IMR-90 (cell line): Measurements from ENCODE around the gene SFPQ. TPM values are rescaled to one million over a fixed set of nuclear protein-coding genes. Genes with fewer than 3 reads are reported as not detected.

Experiments used
- ATAC-seq: fragments of 200-7000 bp; cut with Tn5 transposase; 2 replicates; pipeline ENCODE4 v1.9.1; 2020; ENCODE audit warnings: low read depth, mild to moderate bottlenecking, moderate library complexity
- BruUV-seq: library from RNA; stranded (reverse); fragments of 400-500 nt; replicated peaks from 2 replicates; lab custom pipeline; 2021; lab: Mats Ljungman, UMichigan
- CTCF ChIA-PET: fragments of 300-600 bp; formaldehyde crosslinking; extraction: SDS; loops from one replicate; lab custom pipeline; 2021; ENCODE audit warnings: antibody characterized with exemption; lab: Yijun Ruan, JAX
- POLR2A ChIA-PET: fragments of 300-600 bp; sonication (Branson Sonifier 250); formaldehyde crosslinking; loops from one replicate; lab custom pipeline; 2022; ENCODE audit warnings: antibody characterized with exemption; ENCODE audit not compliant: unreplicated experiment; lab: Charles Lee
- DNase-seq: peaks from one replicate; pipeline ENCODE4 v3.0.0; 2013
- H2AFZ ChIP-seq: replicated peaks from 2 replicates; pipeline ENCODE3; 2013; ENCODE audit warnings: low read length, mild to moderate bottlenecking; ENCODE audit not compliant: poor library complexity
- H2AK5ac ChIP-seq: 2 replicates; pipeline ENCODE4 v1.6.1; 2013; ENCODE audit warnings: low read depth, low read length, inconsistent platforms
- H2AK9ac ChIP-seq: replicated peaks from 2 replicates; pipeline ENCODE3; 2013; ENCODE audit warnings: mild to moderate bottlenecking, low read depth, low read length, moderate library complexity; ENCODE audit not compliant: poor library complexity
- H2BK120ac ChIP-seq: 2 replicates; pipeline ENCODE4 v1.6.1; 2013; ENCODE audit warnings: low read depth, low read length, inconsistent platforms
- H2BK15ac ChIP-seq: 3 replicates; pipeline ENCODE4 v1.6.1; 2013; ENCODE audit warnings: low read depth, low read length, inconsistent platforms
- H2BK20ac ChIP-seq: 2 replicates; pipeline ENCODE4 v1.6.1; 2013; ENCODE audit warnings: low read depth, mild to moderate bottlenecking, inconsistent platforms, low read length, moderate library complexity
- H2BK5ac ChIP-seq: 2 replicates; pipeline ENCODE4 v1.6.1; 2013; ENCODE audit warnings: mild to moderate bottlenecking, low read depth, low read length, inconsistent platforms; ENCODE audit not compliant: poor library complexity, severe bottlenecking
- H3K14ac ChIP-seq: replicated peaks from 2 replicates; pipeline ENCODE4 v1.6.1; 2013; ENCODE audit warnings: low read depth, low read length, inconsistent platforms
- H3K18ac ChIP-seq: 2 replicates; pipeline ENCODE4 v1.6.1; 2013; ENCODE audit warnings: low read depth, low read length, control low read depth
- H3K23ac ChIP-seq: 2 replicates; pipeline ENCODE4 v1.6.1; 2013; ENCODE audit warnings: low read depth, low read length, inconsistent platforms
- H3K27ac ChIP-seq: 2 replicates; pipeline ENCODE4 v1.5.1; 2013; ENCODE audit warnings: mild to moderate bottlenecking, control low read depth, low read length; ENCODE audit not compliant: insufficient read depth
- H3K27me3 ChIP-seq: 2 replicates; pipeline ENCODE4 v1.6.1; 2013; ENCODE audit warnings: low read length; ENCODE audit not compliant: control insufficient read depth, insufficient read depth
- H3K36me3 ChIP-seq: 2 replicates; pipeline ENCODE4 v1.6.1; 2013; ENCODE audit warnings: low read length, mixed read lengths; ENCODE audit not compliant: control insufficient read depth, insufficient read depth
- H3K4ac ChIP-seq: 2 replicates; pipeline ENCODE4 v1.6.1; 2013; ENCODE audit warnings: low read depth, low read length, inconsistent platforms
- H3K4me1 ChIP-seq: 2 replicates; pipeline ENCODE4 v1.6.1; 2013; ENCODE audit warnings: low read length, mixed read lengths; ENCODE audit not compliant: control insufficient read depth, insufficient read depth
- H3K4me2 ChIP-seq: 2 replicates; pipeline ENCODE4 v1.6.1; 2013; ENCODE audit warnings: low read depth, mild to moderate bottlenecking, control low read depth, low read length, moderate library complexity
- H3K4me3 ChIP-seq: 2 replicates; pipeline ENCODE4 v1.5.1; 2013; ENCODE audit warnings: low read depth, mild to moderate bottlenecking, control low read depth, low read length, moderate library complexity; ENCODE audit not compliant: insufficient read depth
- H3K56ac ChIP-seq: 2 replicates; pipeline ENCODE4 v1.6.1; 2013; ENCODE audit warnings: low read length, inconsistent platforms; ENCODE audit not compliant: insufficient read depth; ENCODE audit errors: extremely low read depth
- H3K79me1 ChIP-seq, 2 experiments: 2 replicates each; pipeline ENCODE4 v1.6.1; 2013; ENCODE audit warnings: low read length in 2 of 2, inconsistent platforms in 1 of 2, low read depth in 1 of 2
- H3K9ac ChIP-seq: 2 replicates; pipeline ENCODE4 v1.6.1; 2013; ENCODE audit warnings: low read depth, low read length, control low read depth
- H3K9me1 ChIP-seq: 2 replicates; pipeline ENCODE4 v1.6.1; 2013; ENCODE audit warnings: low read length, inconsistent platforms; ENCODE audit not compliant: insufficient read depth
- H3K9me3 ChIP-seq: 2 replicates; pipeline ENCODE4 v1.6.1; 2013; ENCODE audit warnings: low read length; ENCODE audit not compliant: control insufficient read depth, insufficient read depth
- H4K20me1 ChIP-seq: 2 replicates; pipeline ENCODE4 v1.6.1; 2013; ENCODE audit warnings: low read length, inconsistent platforms; ENCODE audit not compliant: insufficient read depth
- H4K5ac ChIP-seq: 2 replicates; pipeline ENCODE4 v1.6.1; 2013; ENCODE audit warnings: mild to moderate bottlenecking, low read depth, low read length, control low read depth
- H4K8ac ChIP-seq, 2 experiments: 2 replicates each; pipeline ENCODE4 v1.6.1; 2013; ENCODE audit warnings: low read depth in 2 of 2, low read length in 2 of 2, control low read depth in 1 of 2, inconsistent platforms in 1 of 2
- H4K91ac ChIP-seq: 2 replicates; pipeline ENCODE4 v1.6.1; 2013; ENCODE audit warnings: low read depth, low read length, inconsistent platforms; ENCODE audit not compliant: insufficient read depth
- BHLHE40 ChIP-seq: fragments of 150-350 bp; IDR thresholded peaks from 2 replicates; pipeline ENCODE4 v1.6.1; 2016; ENCODE audit warnings: mild to moderate bottlenecking, low read depth, low read length
- CEBPB ChIP-seq: IDR thresholded peaks from 2 replicates; pipeline ENCODE4 v1.6.1; 2012; ENCODE audit warnings: low read depth, low read length, improper control_type of control experiment
- CHD1 ChIP-seq: IDR thresholded peaks from 2 replicates; pipeline ENCODE4 v1.6.1; 2012; ENCODE audit warnings: low read depth, low read length, improper control_type of control experiment
- FOS ChIP-seq: fragments of 150-350 bp; IDR thresholded peaks from 2 replicates; pipeline ENCODE4 v1.6.1; 2016; ENCODE audit warnings: low read depth, low read length
- MAFK ChIP-seq: IDR thresholded peaks from 2 replicates; pipeline ENCODE4 v1.6.1; 2012; ENCODE audit warnings: low read depth, low read length, improper control_type of control experiment
- MAZ ChIP-seq: IDR thresholded peaks from 2 replicates; pipeline ENCODE4 v1.6.1; 2012; ENCODE audit warnings: low read depth, mild to moderate bottlenecking, low read length, improper control_type of control experiment, moderate library complexity, borderline replicate concordance
- MXI1 ChIP-seq: IDR thresholded peaks from 2 replicates; pipeline ENCODE4 v1.6.1; 2012; ENCODE audit warnings: low read depth, mild to moderate bottlenecking, low read length, moderate library complexity, borderline replicate concordance
- NFE2L2 ChIP-seq: fragments of 150-350 bp; IDR thresholded peaks from 2 replicates; pipeline ENCODE4 v1.6.1; 2016; ENCODE audit warnings: low read depth, mild to moderate bottlenecking, low read length
- POLR2A ChIP-seq: IDR thresholded peaks from 2 replicates; pipeline ENCODE4 v1.6.1; 2012; ENCODE audit warnings: mild to moderate bottlenecking, low read depth, low read length
- RAD21 ChIP-seq: IDR thresholded peaks from 2 replicates; pipeline ENCODE4 v1.6.1; 2012; ENCODE audit warnings: low read length, improper control_type of control experiment
- RCOR1 ChIP-seq: IDR thresholded peaks from 2 replicates; pipeline ENCODE4 v1.6.1; 2012; ENCODE audit warnings: mild to moderate bottlenecking, low read length, improper control_type of control experiment; ENCODE audit not compliant: insufficient replicate concordance
- RFX5 ChIP-seq: IDR thresholded peaks from 2 replicates; pipeline ENCODE4 v1.8.0; 2012; ENCODE audit warnings: low read depth, mild to moderate bottlenecking, low read length, moderate library complexity
- SMC3 ChIP-seq: fragments of 150-350 bp; IDR thresholded peaks from 2 replicates; pipeline ENCODE4 v1.6.1; 2016; ENCODE audit warnings: low read depth, mild to moderate bottlenecking, antibody characterized with exemption, low read length, moderate library complexity
- WGBS, 2 experiments: methylation state at CpG; one replicate each; pipeline versions ENCODE4 v1.1.5 to v1.1.7; 2013; ENCODE audit warnings: missing lambda C conversion rate in 2 of 2; ENCODE audit not compliant: insufficient read length in 1 of 2; ENCODE audit errors: extremely low coverage in 2 of 2; 5-methylcytosine and 5-hydroxymethylcytosine counted together
- dilution Hi-C: fragments of 300-500 bp; cut with HindIII; formaldehyde crosslinking; loops from one replicate; pipeline ENCODE4 v1.14.3; 2018; ENCODE audit warnings: low sequenced_read_pairs; ENCODE audit not compliant: unreplicated experiment
- in situ Hi-C: fragments of 300-500 bp; cut with MboI; formaldehyde crosslinking; loops from 3 replicates; pipeline ENCODE4 v1.14.3; 2019; ENCODE audit warnings: low sequenced_read_pairs, inconsistent platforms, mixed read lengths
- intact Hi-C: fragments of 100-400 bp; cut with micrococcal nuclease; formaldehyde crosslinking; loops from 2 replicates; pipeline ENCODE4 v1.10.0; 2022
- polyA plus RNA-seq, 3 experiments: library from polyadenylated mRNA; depleted of rRNA; stranded (reverse); fragments of >200 nt; gene quantifications; 2 replicates each; pipeline ENCODE4 v1.2.3, GENCODE V29; 2012; ENCODE audit warnings: low replicate concordance in 1 of 3
- total RNA-seq: library from RNA; depleted of rRNA; stranded (reverse); fragments of >200 nt; gene quantifications from 2 replicates; pipeline ENCODE4 v1.2.3, GENCODE V29; 2012
- TF ChIP-seq, protein P1 (sequence below): conservative IDR thresholded peaks from 2 replicates; pipeline ENCODE4 v1.5.1; 2012; ENCODE audit warnings: mild to moderate bottlenecking, low read depth, low read length, improper control_type of control experiment
- TF ChIP-seq, protein P2 (sequence below): fragments of 150-350 bp; IDR thresholded peaks from 2 replicates; pipeline ENCODE4 v1.6.1; 2016; ENCODE audit warnings: low read depth, mild to moderate bottlenecking, low read length, moderate library complexity, borderline replicate concordance
- TF ChIP-seq, protein P3 (sequence below): fragments of 150-350 bp; IDR thresholded peaks from 2 replicates; pipeline ENCODE4 v1.6.1; 2017; ENCODE audit warnings: mild to moderate bottlenecking, antibody characterized with exemption, low read length, low read depth

SFPQ gene
- total and polyA plus RNA-seq, 2 of the 4 experiments (the other 2 are of a cell fraction) = 53.9 to 121 TPM

DNA sequence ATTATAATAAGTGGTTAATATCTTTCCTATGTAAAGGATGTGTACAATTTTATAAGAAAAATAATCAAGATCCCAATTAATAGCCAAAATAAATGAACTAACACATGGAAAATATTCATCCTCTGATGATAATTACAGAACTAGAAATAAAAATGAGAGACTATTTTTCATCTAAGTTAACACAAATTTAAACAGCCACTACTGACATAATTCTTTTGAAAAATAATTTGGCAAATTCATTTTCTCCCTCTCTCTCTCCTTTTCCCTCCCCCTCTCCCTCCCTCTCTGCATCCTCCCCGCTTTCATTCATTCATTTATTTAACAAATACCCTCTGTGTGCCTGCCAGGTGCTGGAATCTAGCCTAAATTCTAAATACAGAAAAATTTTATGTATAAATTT, 10.3 kb upstream of the SFPQ start:
- Histone ChIP-seq H3K9ac (no peak overlapping the region), H2BK120ac (no peak overlapping the region), H3K23ac (no peak overlapping the region), H3K4me2 (no peak overlapping the region), H3K4me3 (no peak overlapping the region), H2BK20ac (no peak overlapping the region), H2AFZ (no peak overlapping the region), H3K27me3 (no peaks in the 10 kb centered on the region), H2AK5ac (no peak overlapping the region), H3K9me1 (no peaks in the 10 kb centered on the region), H3K36me3 (no peaks in the 10 kb centered on the region), H2BK5ac (no peak overlapping the region), H4K8ac (no peak overlapping the region), H3K14ac (no peak overlapping the region), H3K9me3 (no peaks in the 10 kb centered on the region), H3K18ac (no peak overlapping the region), H3K79me1 (no peaks in the 10 kb centered on the region), H4K91ac (no peak overlapping the region), H3K56ac (no peak overlapping the region), H3K4ac (no peak overlapping the region), H2BK15ac (no peak overlapping the region), H2AK9ac (no peak overlapping the region), H3K4me1 (no peaks in the 10 kb centered on the region), H4K5ac (no peak overlapping the region), H4K20me1 (no peaks in the 10 kb centered on the region), H3K27ac (no peak overlapping the region)
- BruUV-seq = no TSS peak
- WGBS, 2 experiments = no CpG with 5 or more reads among the region's 1 CpG
- intact Hi-C loops = loop anchor here (2.0 to 5.0 kb wide), 4 partner anchors 169 to 569 kb away; no protein-coding TSS in a partner anchor
- no peak for ATAC-seq
- CTCF ChIA-PET = interaction anchor here (0.6 to 0.7 kb wide), 3 partner anchors 96 to 242 kb away, joined by 3 to 8 read pairs (median 3); no protein-coding TSS in a partner anchor
- dilution Hi-C loops = no loop called here
- POLR2A ChIA-PET = no interaction called here
- DNase-seq = no peak
- in situ Hi-C loops = no loop called here
- TF ChIP-seq, protein P1, sequence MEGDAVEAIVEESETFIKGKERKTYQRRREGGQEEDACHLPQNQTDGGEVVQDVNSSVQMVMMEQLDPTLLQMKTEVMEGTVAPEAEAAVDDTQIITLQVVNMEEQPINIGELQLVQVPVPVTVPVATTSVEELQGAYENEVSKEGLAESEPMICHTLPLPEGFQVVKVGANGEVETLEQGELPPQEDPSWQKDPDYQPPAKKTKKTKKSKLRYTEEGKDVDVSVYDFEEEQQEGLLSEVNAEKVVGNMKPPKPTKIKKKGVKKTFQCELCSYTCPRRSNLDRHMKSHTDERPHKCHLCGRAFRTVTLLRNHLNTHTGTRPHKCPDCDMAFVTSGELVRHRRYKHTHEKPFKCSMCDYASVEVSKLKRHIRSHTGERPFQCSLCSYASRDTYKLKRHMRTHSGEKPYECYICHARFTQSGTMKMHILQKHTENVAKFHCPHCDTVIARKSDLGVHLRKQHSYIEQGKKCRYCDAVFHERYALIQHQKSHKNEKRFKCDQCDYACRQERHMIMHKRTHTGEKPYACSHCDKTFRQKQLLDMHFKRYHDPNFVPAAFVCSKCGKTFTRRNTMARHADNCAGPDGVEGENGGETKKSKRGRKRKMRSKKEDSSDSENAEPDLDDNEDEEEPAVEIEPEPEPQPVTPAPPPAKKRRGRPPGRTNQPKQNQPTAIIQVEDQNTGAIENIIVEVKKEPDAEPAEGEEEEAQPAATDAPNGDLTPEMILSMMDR = no peak
- TF ChIP-seq SMC3 (no peak), CHD1 (no peak), RAD21 (no peak), POLR2A (no peak), RCOR1 (no peak), NFE2L2 (no peak), MXI1 (no peak), CEBPB (no peak), MAZ (no peak), BHLHE40 (no peak), FOS (no peak), RFX5 (no peak), MAFK (no peak)
- TF ChIP-seq, protein P2, sequence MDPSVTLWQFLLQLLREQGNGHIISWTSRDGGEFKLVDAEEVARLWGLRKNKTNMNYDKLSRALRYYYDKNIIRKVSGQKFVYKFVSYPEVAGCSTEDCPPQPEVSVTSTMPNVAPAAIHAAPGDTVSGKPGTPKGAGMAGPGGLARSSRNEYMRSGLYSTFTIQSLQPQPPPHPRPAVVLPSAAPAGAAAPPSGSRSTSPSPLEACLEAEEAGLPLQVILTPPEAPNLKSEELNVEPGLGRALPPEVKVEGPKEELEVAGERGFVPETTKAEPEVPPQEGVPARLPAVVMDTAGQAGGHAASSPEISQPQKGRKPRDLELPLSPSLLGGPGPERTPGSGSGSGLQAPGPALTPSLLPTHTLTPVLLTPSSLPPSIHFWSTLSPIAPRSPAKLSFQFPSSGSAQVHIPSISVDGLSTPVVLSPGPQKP = no peak
- TF ChIP-seq, protein P3, sequence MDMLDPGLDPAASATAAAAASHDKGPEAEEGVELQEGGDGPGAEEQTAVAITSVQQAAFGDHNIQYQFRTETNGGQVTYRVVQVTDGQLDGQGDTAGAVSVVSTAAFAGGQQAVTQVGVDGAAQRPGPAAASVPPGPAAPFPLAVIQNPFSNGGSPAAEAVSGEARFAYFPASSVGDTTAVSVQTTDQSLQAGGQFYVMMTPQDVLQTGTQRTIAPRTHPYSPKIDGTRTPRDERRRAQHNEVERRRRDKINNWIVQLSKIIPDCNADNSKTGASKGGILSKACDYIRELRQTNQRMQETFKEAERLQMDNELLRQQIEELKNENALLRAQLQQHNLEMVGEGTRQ = no peak
